ENCODE data around the gene PPP2R2B.

Gene PPP2R2B

GRCh38 chr5:146894753-146895521 is 16.4 kb upstream of the PPP2R2B start:
- DNase-seq (ENCODE audit: low spot score) = no peak
- TF ChIP-seq CTCF (IDR thresholded peaks at IDR 0.05) = no peak
- Histone ChIP-seq H3K4me3 (no peak overlapping the region), H3K27ac (no peak overlapping the region)

- no peak for DNase-seq (ENCODE audit: low spot score)
- Histone ChIP-seq H3K4me3 (no peak overlapping the region), H3K27ac (no peak overlapping the region)
- TF ChIP-seq CTCF (IDR thresholded peaks at IDR 0.05) = no peak
Observed at GRCh38 chr5:146893991-146894390, 15.4 kb upstream of the PPP2R2B start.

GRCh38 chr5:146892231-146892630 is 13.7 kb upstream of the PPP2R2B start:
- TF ChIP-seq CTCF (IDR thresholded peaks at IDR 0.05) = no peak
- no peak for DNase-seq (ENCODE audit: low spot score)
- H3K4me3 ChIP-seq = no peak overlapping the region

GRCh38 chr5:146891511-146891910 is 13.0 kb upstream of the PPP2R2B start:
- no peak for TF ChIP-seq CTCF (IDR thresholded peaks at IDR 0.05)
- Histone ChIP-seq H3K4me3 (no peak overlapping the region), H3K27ac (no peak overlapping the region)
- no peak for DNase-seq (ENCODE audit: low spot score)

More at GRCh38 chr5:146892231-146892630, 13.7 kb upstream of the PPP2R2B start:
- H3K27ac ChIP-seq = no peak overlapping the region

- Histone ChIP-seq H3K27ac (no peak overlapping the region), H3K4me3 (no peak overlapping the region)
- DNase-seq (ENCODE audit: low spot score) = no peak
- no peak for TF ChIP-seq CTCF (IDR thresholded peaks at IDR 0.05)
Observed at GRCh38 chr5:146890731-146891440, 12.3 kb upstream of the PPP2R2B start.

GRCh38 chr5:146890066-146890465 is 11.5 kb upstream of the PPP2R2B start:
- no peak for TF ChIP-seq CTCF (IDR thresholded peaks at IDR 0.05)
- no peak for DNase-seq (ENCODE audit: low spot score)
- Histone ChIP-seq H3K4me3 (no peak overlapping the region), H3K27ac (no peak overlapping the region)

GRCh38 chr5:146889169-146889568 is 10.6 kb upstream of the PPP2R2B start:
- no peak for TF ChIP-seq CTCF (IDR thresholded peaks at IDR 0.05)
- no peak overlapping the region for H3K4me3 ChIP-seq
- H3K27ac ChIP-seq = no peak overlapping the region
- no peak for DNase-seq (ENCODE audit: low spot score)
